ENCODE data around the gene IDE.
A peak's percentile ranks its signal among the peaks of the same experiment; 100 is the strongest.
"Not testable (repeated sequence)": the region's sequence is repeated elsewhere in the genome, so short reads cannot be mapped to it uniquely, and the experiment has no call there.

Gene IDE

GRCh38 chr10:92573798-92574547 lies at the start of gene IDE:
Gene IDE, minus strand, starts transcription at chr10:92574093. Its CDS starts 74 bp downstream, at chr10:92574019.
- Mint-ChIP-seq H3K27ac (peak within 1 kb of the TSS; percentile 78), H3K36me3 (peaks cover 6% of the 10 kb centered on the region), H3K9me3 (no peaks in the 10 kb centered on the region), H3K4me3 (peak within 1 kb of the TSS; percentile 65), H3K4me1 (peaks cover 30% of the 10 kb centered on the region)
- peak; percentile 85 for ATAC-seq
- DNase-seq (ENCODE audit: low spot score in 2 of 2) = peak; percentile 74 to 93

- no peak for DNase-seq (ENCODE audit: low spot score in 2 of 2)
- peak; percentile 51 for ATAC-seq
- no peak overlapping the region for H3K27ac Mint-ChIP-seq
- no peak overlapping the region for H3K4me3 Mint-ChIP-seq
- peaks cover 5% of the 10 kb centered on the region for H3K4me1 Mint-ChIP-seq
- peaks cover 2% of the 10 kb centered on the region for H3K9me3 Mint-ChIP-seq
- H3K36me3 Mint-ChIP-seq = peaks cover 91% of the 10 kb centered on the region
Observed at GRCh38 chr10:92619368-92619767, 45.5 kb upstream of the IDE start.

DNA sequence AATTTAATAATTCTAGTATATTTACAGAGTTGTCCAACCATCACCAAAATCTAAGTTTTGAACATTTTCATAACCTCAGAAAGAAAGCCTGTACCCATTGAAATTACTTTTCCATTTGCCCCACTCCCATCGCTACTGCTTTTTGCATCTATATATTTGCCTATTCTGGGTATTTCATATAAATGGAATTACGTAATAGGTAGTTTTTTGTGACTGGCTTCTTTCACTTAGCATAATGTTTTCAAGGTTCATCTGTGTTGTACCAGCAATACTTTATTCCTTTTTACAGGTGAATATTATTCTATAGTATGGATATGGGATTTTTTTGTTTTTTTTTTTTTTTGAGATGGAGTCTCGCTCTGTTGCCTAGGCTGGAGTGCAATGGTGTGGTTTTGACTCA lies 41.6 kb upstream of the IDE start:
- Mint-ChIP-seq H3K27ac (no peak overlapping the region), H3K9me3 (no peaks in the 10 kb centered on the region), H3K4me1 (peaks cover 3% of the 10 kb centered on the region), H3K4me3 (no peak overlapping the region), H3K36me3 (peaks cover 80% of the 10 kb centered on the region)
- ATAC-seq (no peak), DNase-seq (ENCODE audit: low spot score in 2 of 2) (no peak)

GRCh38 chr10:92604841-92605240 lies 30.9 kb upstream of the IDE start:
- Mint-ChIP-seq H3K4me3 (no peak overlapping the region), H3K4me1 (peaks cover 34% of the 10 kb centered on the region), H3K9me3 (no peaks in the 10 kb centered on the region), H3K27ac (no peak overlapping the region), H3K36me3 (peaks cover 68% of the 10 kb centered on the region)
- no peak for DNase-seq (ENCODE audit: low spot score in 2 of 2)
- no peak for ATAC-seq

GRCh38 chr10:92598321-92598720 lies 24.4 kb upstream of the IDE start:
- Mint-ChIP-seq H3K36me3 (peaks cover 32% of the 10 kb centered on the region), H3K27ac (no peak overlapping the region), H3K4me3 (no peak overlapping the region), H3K9me3 (no peaks in the 10 kb centered on the region), H3K4me1 (peaks cover 26% of the 10 kb centered on the region)
- DNase-seq (ENCODE audit: low spot score in 2 of 2) = no peak
- ATAC-seq = no peak

GRCh38 chr10:92595505-92595904 lies 21.6 kb upstream of the IDE start:
- ATAC-seq (no peak), DNase-seq (ENCODE audit: low spot score in 2 of 2) (no peak)
- Mint-ChIP-seq H3K9me3 (no peaks in the 10 kb centered on the region), H3K4me1 (peaks cover 35% of the 10 kb centered on the region), H3K36me3 (peaks cover 38% of the 10 kb centered on the region), H3K4me3 (peak overlapping the region; percentile 97), H3K27ac (no peak overlapping the region)

- DNase-seq (ENCODE audit: low spot score in 2 of 2) = no peak
- H3K4me3 Mint-ChIP-seq = peak overlapping the region; percentile 97
- no peaks in the 10 kb centered on the region for H3K9me3 Mint-ChIP-seq
- ATAC-seq = no peak
- H3K4me1 Mint-ChIP-seq = peaks cover 41% of the 10 kb centered on the region
- H3K27ac Mint-ChIP-seq = peak overlapping the region; percentile 99
- peaks cover 34% of the 10 kb centered on the region for H3K36me3 Mint-ChIP-seq
Observed at GRCh38 chr10:92593619-92594588, 20.0 kb upstream of the IDE start.

DNA sequence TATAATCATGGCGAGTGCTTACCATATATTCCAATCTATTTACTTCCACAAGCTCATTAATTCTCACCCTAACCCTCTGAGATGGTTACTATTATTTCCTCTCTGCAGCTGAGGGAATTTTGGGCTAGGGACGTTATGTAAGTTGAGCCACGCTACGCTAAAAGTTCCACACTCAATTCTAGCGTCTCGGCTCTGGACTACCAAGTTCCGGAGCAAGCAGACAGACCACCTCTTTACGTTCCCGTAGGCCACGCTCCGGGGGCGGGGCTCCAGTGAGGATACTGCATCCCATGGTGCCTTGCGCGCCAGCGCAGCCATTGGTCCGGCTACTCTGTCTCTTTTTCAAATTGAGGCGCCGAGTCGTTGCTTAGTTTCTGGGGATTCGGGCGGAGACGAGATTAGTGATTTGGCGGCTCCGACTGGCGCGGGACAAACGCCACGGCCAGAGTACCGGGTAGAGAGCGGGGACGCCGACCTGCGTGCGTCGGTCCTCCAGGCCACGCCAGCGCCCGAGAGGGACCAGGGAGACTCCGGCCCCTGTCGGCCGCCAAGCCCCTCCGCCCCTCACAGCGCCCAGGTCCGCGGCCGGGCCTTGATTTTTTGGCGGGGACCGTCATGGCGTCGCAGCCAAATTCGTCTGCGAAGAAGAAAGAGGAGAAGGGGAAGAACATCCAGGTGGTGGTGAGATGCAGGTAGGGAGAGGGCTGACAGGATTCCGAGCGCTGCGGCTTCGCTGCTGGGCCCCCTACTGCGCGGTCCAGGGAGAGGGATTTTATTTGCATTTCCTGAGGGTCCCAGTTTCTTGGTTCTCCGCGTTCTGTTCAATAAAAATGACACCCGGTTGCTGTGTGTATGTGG lies 19.1 kb upstream of the IDE start, which contains the start of gene KIF11:
TSS of gene KIF11 (plus strand) at position 370 of the 858 bp plus-strand sequence. CDS start at position 616, 246 bp downstream.
- peak within 1 kb of the TSS; percentile 97 for H3K4me3 Mint-ChIP-seq
- H3K27ac Mint-ChIP-seq = peak within 1 kb of the TSS; percentile 99
- ATAC-seq (peak; percentile 90), DNase-seq (ENCODE audit: low spot score in 2 of 2) (peak; percentile 94 to 98)
- no peaks in the 10 kb centered on the region for H3K9me3 Mint-ChIP-seq
- H3K4me1 Mint-ChIP-seq = peaks cover 41% of the 10 kb centered on the region
- peaks cover 34% of the 10 kb centered on the region for H3K36me3 Mint-ChIP-seq

- peak overlapping the region; percentile 99 for H3K27ac Mint-ChIP-seq
- ATAC-seq (peak; percentile 93), DNase-seq (ENCODE audit: low spot score in 2 of 2) (peak; percentile 78 to 91)
- H3K9me3 Mint-ChIP-seq = no peaks in the 10 kb centered on the region
- peaks cover 37% of the 10 kb centered on the region for H3K4me1 Mint-ChIP-seq
- H3K4me3 Mint-ChIP-seq = peak overlapping the region; percentile 97
- peaks cover 30% of the 10 kb centered on the region for H3K36me3 Mint-ChIP-seq
Observed at GRCh38 chr10:92591550-92592022, 17.7 kb upstream of the IDE start.

- Mint-ChIP-seq H3K4me1 (peaks cover 35% of the 10 kb centered on the region), H3K27ac (peak overlapping the region; percentile 99), H3K4me3 (peak overlapping the region; percentile 97), H3K36me3 (peaks cover 29% of the 10 kb centered on the region), H3K9me3 (no peaks in the 10 kb centered on the region)
- DNase-seq (ENCODE audit: low spot score in 2 of 2) (peak in 1 of 2 donors; percentile 57), ATAC-seq (no peak)
Observed at GRCh38 chr10:92590623-92591549, 17.0 kb upstream of the IDE start.

- DNase-seq (ENCODE audit: low spot score in 2 of 2); H3K27ac Mint-ChIP-seq; H3K4me1 Mint-ChIP-seq; H3K4me3 Mint-ChIP-seq; H3K36me3 Mint-ChIP-seq; H3K9me3 Mint-ChIP-seq; ATAC-seq: not testable (repeated sequence)
Observed at GRCh38 chr10:92582347-92582746, 8.5 kb upstream of the IDE start.

- Mint-ChIP-seq H3K9me3 (no peaks in the 10 kb centered on the region), H3K4me1 (peaks cover 25% of the 10 kb centered on the region), H3K27ac (no peak overlapping the region), H3K36me3 (peaks cover 6% of the 10 kb centered on the region), H3K4me3 (no peak overlapping the region)
- no peak for ATAC-seq
- no peak for DNase-seq (ENCODE audit: low spot score in 2 of 2)
Observed at GRCh38 chr10:92575961-92576360, 2.1 kb upstream of the IDE start.

- Mint-ChIP-seq H3K27ac (peak overlapping the region; percentile 78), H3K9me3 (no peaks in the 10 kb centered on the region), H3K4me1 (peaks cover 30% of the 10 kb centered on the region), H3K36me3 (peaks cover 6% of the 10 kb centered on the region), H3K4me3 (peak overlapping the region; percentile 65)
- ATAC-seq (peak; percentile 44), DNase-seq (ENCODE audit: low spot score in 2 of 2) (no peak)
Observed at GRCh38 chr10:92574548-92575261, 812 bp upstream of the IDE start.
